GM23338 (cell line): Measurements from ENCODE around the gene THAP6. TPM values are rescaled to one million over a fixed set of nuclear protein-coding genes. Genes with fewer than 3 reads are reported as not detected.

Source experiments
- ATAC-seq: fragments of 200-7000 bp; cut with Tn5 transposase; 3 replicates; pipeline ENCODE4 v1.9.1; 2020
- DNase-seq: peaks from one replicate; pipeline ENCODE4 v3.0.0-alpha.2; 2015; ENCODE audit warnings: low spot score
- H2AFZ ChIP-seq: fragments of 200-600 bp; sonication (generic); 2 replicates; pipeline ENCODE4 v1.8.0; 2016; ENCODE audit warnings: antibody characterized with exemption, mild to moderate bottlenecking, moderate library complexity
- H3F3A ChIP-seq: fragments of 200-600 bp; sonication (generic); replicated peaks from 2 replicates; pipeline ENCODE4 v1.8.0; 2017; ENCODE audit warnings: antibody characterized with exemption, mixed run types, low read depth
- H3K27ac ChIP-seq: fragments of 200-600 bp; sonication (generic); 2 replicates; pipeline ENCODE4 v1.6.1; 2016; ENCODE audit warnings: low read depth
- H3K27me3 ChIP-seq: fragments of 200-600 bp; sonication (generic); 2 replicates; pipeline ENCODE4 v1.8.0; 2016; ENCODE audit warnings: mild to moderate bottlenecking, mixed run types, moderate library complexity; ENCODE audit not compliant: insufficient read depth
- H3K36me3 ChIP-seq: fragments of 200-600 bp; sonication (generic); 2 replicates; pipeline ENCODE4 v1.8.0; 2016; ENCODE audit warnings: mild to moderate bottlenecking; ENCODE audit not compliant: insufficient read depth
- H3K4me1 ChIP-seq: fragments of 200-600 bp; sonication (generic); 2 replicates; pipeline ENCODE4 v1.8.0; 2016; ENCODE audit warnings: mild to moderate bottlenecking, moderate library complexity; ENCODE audit not compliant: insufficient read depth
- H3K4me2 ChIP-seq: fragments of 200-600 bp; sonication (generic); 2 replicates; pipeline ENCODE4 v1.7.1; 2017; ENCODE audit warnings: mixed run types
- H3K4me3 ChIP-seq: fragments of 200-600 bp; sonication (generic); 2 replicates; pipeline ENCODE4 v1.6.1; 2016; ENCODE audit warnings: mixed run types
- H3K79me2 ChIP-seq: fragments of 200-600 bp; sonication (generic); replicated peaks from 2 replicates; pipeline ENCODE4 v1.8.0; 2017; ENCODE audit warnings: mild to moderate bottlenecking; ENCODE audit not compliant: insufficient read depth
- H3K9me2 ChIP-seq: fragments of 200-600 bp; sonication (generic); 2 replicates; pipeline ENCODE4 v1.8.0; 2017; ENCODE audit not compliant: insufficient read depth
- H4K20me1 ChIP-seq: fragments of 200-600 bp; sonication (generic); replicated peaks from 2 replicates; pipeline ENCODE4 v1.8.0; 2017; ENCODE audit warnings: mild to moderate bottlenecking; ENCODE audit not compliant: insufficient read depth
- H3K27ac Mint-ChIP-seq: 2 replicates; pipeline ENCODE4 v1.8.0; 2020; ENCODE audit warnings: inconsistent platforms, mild to moderate bottlenecking, moderate library complexity, mixed read lengths
- H3K27me3 Mint-ChIP-seq: 3 replicates; pipeline ENCODE4 v1.8.0; 2022; ENCODE audit warnings: low read depth, mild to moderate bottlenecking, moderate library complexity, mixed read lengths, inconsistent platforms; ENCODE audit not compliant: insufficient read depth, poor library complexity
- H3K36me3 Mint-ChIP-seq: 3 replicates; pipeline ENCODE4 v1.8.0; 2021; ENCODE audit warnings: low read depth, mild to moderate bottlenecking, inconsistent platforms, moderate library complexity, mixed read lengths
- H3K4me1 Mint-ChIP-seq: 3 replicates; pipeline ENCODE4 v1.8.0; 2020; ENCODE audit warnings: mild to moderate bottlenecking, inconsistent platforms, mixed read lengths
- H3K4me3 Mint-ChIP-seq: 3 replicates; pipeline ENCODE4 v1.8.0; 2021; ENCODE audit warnings: moderate library complexity, mild to moderate bottlenecking, inconsistent platforms, mixed read lengths
- H3K9me3 Mint-ChIP-seq: 3 replicates; pipeline ENCODE4 v1.8.0; 2020; ENCODE audit warnings: moderate library complexity, mild to moderate bottlenecking, inconsistent platforms, mixed read lengths
- CREB1 ChIP-seq: fragments of 250-450 bp; sonication (Bioruptor Pico); IDR thresholded peaks from 2 replicates; pipeline ENCODE4 v1.5.0; 2020; ENCODE audit warnings: low read depth, mild to moderate bottlenecking, moderate library complexity
- EZH2 ChIP-seq: fragments of 200-600 bp; sonication (generic); IDR thresholded peaks from one replicate; pipeline ENCODE4 v1.8.0; 2017; ENCODE audit warnings: antibody characterized with exemption, mild to moderate bottlenecking, low read depth; ENCODE audit not compliant: unreplicated experiment
- EZH2phosphoT487 ChIP-seq: fragments of 200-600 bp; sonication (generic); IDR thresholded peaks from one replicate; pipeline ENCODE4 v1.8.1; 2018; ENCODE audit warnings: antibody characterized with exemption; ENCODE audit not compliant: unreplicated experiment
- JUNB ChIP-seq: IDR thresholded peaks from one replicate; pipeline ENCODE4 v1.6.1; 2016; ENCODE audit warnings: antibody characterized with exemption; ENCODE audit not compliant: unreplicated experiment
- NANOG ChIP-seq: IDR thresholded peaks from 2 replicates; pipeline ENCODE4 v1.6.1; 2016; ENCODE audit warnings: antibody characterized with exemption, borderline replicate concordance
- POLR2AphosphoS5 ChIP-seq: IDR thresholded peaks from 2 replicates; pipeline ENCODE4 v1.6.1; 2016; ENCODE audit warnings: antibody characterized with exemption, low read depth
- STAT1 ChIP-seq: IDR thresholded peaks from one replicate; pipeline ENCODE4 v1.6.1; 2016; ENCODE audit warnings: antibody characterized with exemption; ENCODE audit not compliant: unreplicated experiment
- ZNF114 ChIP-seq: fragments of 250-450 bp; sonication (Bioruptor Pico); IDR thresholded peaks from 2 replicates; pipeline ENCODE4 v1.5.0; 2020; ENCODE audit warnings: mild to moderate bottlenecking, moderate library complexity
- ZNF331 ChIP-seq: fragments of 250-450 bp; sonication (Bioruptor Pico); IDR thresholded peaks from 2 replicates; pipeline ENCODE4 v1.5.0; 2020; ENCODE audit warnings: low read depth, mild to moderate bottlenecking, moderate library complexity
- polyA plus RNA-seq: library from polyadenylated mRNA; unstranded; fragments of >200 nt; fragmentation: Nextera tagmentation; extraction: Ambion mirVana; gene quantifications from 2 replicates; pipeline ENCODE4 v1.2.1, GENCODE V29; 2016
- total RNA-seq: library from RNA; depleted of rRNA; stranded (reverse); fragments of >200 nt; shearing (Covaris generic); gene quantifications from 2 replicates; pipeline ENCODE4 v1.2.3, GENCODE V29; 2014
- TF ChIP-seq, protein P1 (sequence below): IDR thresholded peaks from one replicate; pipeline ENCODE4 v1.6.1; 2018; ENCODE audit warnings: antibody characterized with exemption; ENCODE audit not compliant: unreplicated experiment
- TF ChIP-seq, protein P2 (sequence below), 2 experiments: fragments of 200-600 bp in 1 of 2; sonication (generic) in 1 of 2; conservative IDR thresholded peaks; 2 replicates each; pipeline versions ENCODE4 v1.5.1 to v1.6.1; 2016 to 2017; ENCODE audit warnings: antibody characterized with exemption in 2 of 2, low read depth in 2 of 2, mild to moderate bottlenecking in 2 of 2, moderate library complexity in 1 of 2
- TF ChIP-seq, protein P3 (sequence below): fragments of 250-450 bp; sonication (Bioruptor Pico); IDR thresholded peaks from 2 replicates; pipeline ENCODE4 v1.5.0; 2020; ENCODE audit warnings: mild to moderate bottlenecking, moderate library complexity
- TF ChIP-seq, protein P4 (sequence below): IDR thresholded peaks from 2 replicates; pipeline ENCODE4 v1.6.1; 2016; ENCODE audit warnings: antibody characterized with exemption

THAP6 gene
- total and polyA plus RNA-seq, 2 experiments from 2014 or later, result 9.0 to 15.2 TPM

DNA sequence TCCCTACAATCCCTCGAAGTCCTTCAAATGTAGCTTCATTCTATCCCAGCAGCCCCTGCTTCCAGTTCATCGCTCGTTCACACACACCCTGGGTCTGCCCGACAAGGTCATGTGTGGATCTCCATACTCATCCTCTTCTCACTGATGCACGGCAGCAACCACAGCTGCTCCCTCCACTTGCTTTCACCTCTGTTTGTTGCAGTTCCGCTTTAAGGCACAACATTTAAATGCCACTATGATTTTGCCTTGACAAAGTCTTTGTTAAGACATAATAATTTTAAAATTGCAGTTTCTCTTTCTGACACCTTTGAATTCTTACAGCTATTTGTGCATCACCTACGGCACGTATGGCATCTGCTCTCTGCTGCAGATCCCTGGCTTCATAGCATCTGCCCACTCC lies 43.4 kb downstream of the THAP6 start:
- Histone ChIP-seq H3K27ac (no peak overlapping the region), H3K79me2 (no peaks in the 10 kb centered on the region), H2AFZ (peak overlapping the region; percentile 38; the same call in 1 of the 2 replicates), H3K9me2 (no peaks in the 10 kb centered on the region), H3F3A (no peaks in the 10 kb centered on the region), H3K27me3 (no peaks in the 10 kb centered on the region), H4K20me1 (no peaks in the 10 kb centered on the region), H3K4me3 (no peak overlapping the region), H3K36me3 (no peaks in the 10 kb centered on the region), H3K4me2 (no peak overlapping the region), H3K4me1 (no peaks in the 10 kb centered on the region)
- no peaks in the 10 kb centered on the region for H3K9me3 Mint-ChIP-seq
- H3K27me3 Mint-ChIP-seq, result peaks cover 4% of the 10 kb centered on the region
- no peak for ATAC-seq
- H3K27ac Mint-ChIP-seq, result no peak overlapping the region
- no peaks in the 10 kb centered on the region; the same call in 2 of the 3 replicates for H3K36me3 Mint-ChIP-seq
- peaks cover 16% of the 10 kb centered on the region for H3K4me1 Mint-ChIP-seq
- no peak for DNase-seq
- no peak overlapping the region for H3K4me3 Mint-ChIP-seq
- TF ChIP-seq EZH2 (no peak), STAT1 (no peak), CREB1 (no peak), JUNB (no peak), ZNF331 (CRISPR knock-in tag) (no peak), ZNF114 (CRISPR knock-in tag) (no peak), POLR2AphosphoS5 (no peak), NANOG (no peak), EZH2phosphoT487 (no peak)
- TF ChIP-seq, protein P1, sequence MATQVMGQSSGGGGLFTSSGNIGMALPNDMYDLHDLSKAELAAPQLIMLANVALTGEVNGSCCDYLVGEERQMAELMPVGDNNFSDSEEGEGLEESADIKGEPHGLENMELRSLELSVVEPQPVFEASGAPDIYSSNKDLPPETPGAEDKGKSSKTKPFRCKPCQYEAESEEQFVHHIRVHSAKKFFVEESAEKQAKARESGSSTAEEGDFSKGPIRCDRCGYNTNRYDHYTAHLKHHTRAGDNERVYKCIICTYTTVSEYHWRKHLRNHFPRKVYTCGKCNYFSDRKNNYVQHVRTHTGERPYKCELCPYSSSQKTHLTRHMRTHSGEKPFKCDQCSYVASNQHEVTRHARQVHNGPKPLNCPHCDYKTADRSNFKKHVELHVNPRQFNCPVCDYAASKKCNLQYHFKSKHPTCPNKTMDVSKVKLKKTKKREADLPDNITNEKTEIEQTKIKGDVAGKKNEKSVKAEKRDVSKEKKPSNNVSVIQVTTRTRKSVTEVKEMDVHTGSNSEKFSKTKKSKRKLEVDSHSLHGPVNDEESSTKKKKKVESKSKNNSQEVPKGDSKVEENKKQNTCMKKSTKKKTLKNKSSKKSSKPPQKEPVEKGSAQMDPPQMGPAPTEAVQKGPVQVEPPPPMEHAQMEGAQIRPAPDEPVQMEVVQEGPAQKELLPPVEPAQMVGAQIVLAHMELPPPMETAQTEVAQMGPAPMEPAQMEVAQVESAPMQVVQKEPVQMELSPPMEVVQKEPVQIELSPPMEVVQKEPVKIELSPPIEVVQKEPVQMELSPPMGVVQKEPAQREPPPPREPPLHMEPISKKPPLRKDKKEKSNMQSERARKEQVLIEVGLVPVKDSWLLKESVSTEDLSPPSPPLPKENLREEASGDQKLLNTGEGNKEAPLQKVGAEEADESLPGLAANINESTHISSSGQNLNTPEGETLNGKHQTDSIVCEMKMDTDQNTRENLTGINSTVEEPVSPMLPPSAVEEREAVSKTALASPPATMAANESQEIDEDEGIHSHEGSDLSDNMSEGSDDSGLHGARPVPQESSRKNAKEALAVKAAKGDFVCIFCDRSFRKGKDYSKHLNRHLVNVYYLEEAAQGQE, result no peak
- TF ChIP-seq, protein P2, sequence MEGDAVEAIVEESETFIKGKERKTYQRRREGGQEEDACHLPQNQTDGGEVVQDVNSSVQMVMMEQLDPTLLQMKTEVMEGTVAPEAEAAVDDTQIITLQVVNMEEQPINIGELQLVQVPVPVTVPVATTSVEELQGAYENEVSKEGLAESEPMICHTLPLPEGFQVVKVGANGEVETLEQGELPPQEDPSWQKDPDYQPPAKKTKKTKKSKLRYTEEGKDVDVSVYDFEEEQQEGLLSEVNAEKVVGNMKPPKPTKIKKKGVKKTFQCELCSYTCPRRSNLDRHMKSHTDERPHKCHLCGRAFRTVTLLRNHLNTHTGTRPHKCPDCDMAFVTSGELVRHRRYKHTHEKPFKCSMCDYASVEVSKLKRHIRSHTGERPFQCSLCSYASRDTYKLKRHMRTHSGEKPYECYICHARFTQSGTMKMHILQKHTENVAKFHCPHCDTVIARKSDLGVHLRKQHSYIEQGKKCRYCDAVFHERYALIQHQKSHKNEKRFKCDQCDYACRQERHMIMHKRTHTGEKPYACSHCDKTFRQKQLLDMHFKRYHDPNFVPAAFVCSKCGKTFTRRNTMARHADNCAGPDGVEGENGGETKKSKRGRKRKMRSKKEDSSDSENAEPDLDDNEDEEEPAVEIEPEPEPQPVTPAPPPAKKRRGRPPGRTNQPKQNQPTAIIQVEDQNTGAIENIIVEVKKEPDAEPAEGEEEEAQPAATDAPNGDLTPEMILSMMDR (conservative IDR thresholded peaks at IDR 0.05; ENCODE audit: low read depth in 2 of 2), result no peak
- TF ChIP-seq, protein P3, sequence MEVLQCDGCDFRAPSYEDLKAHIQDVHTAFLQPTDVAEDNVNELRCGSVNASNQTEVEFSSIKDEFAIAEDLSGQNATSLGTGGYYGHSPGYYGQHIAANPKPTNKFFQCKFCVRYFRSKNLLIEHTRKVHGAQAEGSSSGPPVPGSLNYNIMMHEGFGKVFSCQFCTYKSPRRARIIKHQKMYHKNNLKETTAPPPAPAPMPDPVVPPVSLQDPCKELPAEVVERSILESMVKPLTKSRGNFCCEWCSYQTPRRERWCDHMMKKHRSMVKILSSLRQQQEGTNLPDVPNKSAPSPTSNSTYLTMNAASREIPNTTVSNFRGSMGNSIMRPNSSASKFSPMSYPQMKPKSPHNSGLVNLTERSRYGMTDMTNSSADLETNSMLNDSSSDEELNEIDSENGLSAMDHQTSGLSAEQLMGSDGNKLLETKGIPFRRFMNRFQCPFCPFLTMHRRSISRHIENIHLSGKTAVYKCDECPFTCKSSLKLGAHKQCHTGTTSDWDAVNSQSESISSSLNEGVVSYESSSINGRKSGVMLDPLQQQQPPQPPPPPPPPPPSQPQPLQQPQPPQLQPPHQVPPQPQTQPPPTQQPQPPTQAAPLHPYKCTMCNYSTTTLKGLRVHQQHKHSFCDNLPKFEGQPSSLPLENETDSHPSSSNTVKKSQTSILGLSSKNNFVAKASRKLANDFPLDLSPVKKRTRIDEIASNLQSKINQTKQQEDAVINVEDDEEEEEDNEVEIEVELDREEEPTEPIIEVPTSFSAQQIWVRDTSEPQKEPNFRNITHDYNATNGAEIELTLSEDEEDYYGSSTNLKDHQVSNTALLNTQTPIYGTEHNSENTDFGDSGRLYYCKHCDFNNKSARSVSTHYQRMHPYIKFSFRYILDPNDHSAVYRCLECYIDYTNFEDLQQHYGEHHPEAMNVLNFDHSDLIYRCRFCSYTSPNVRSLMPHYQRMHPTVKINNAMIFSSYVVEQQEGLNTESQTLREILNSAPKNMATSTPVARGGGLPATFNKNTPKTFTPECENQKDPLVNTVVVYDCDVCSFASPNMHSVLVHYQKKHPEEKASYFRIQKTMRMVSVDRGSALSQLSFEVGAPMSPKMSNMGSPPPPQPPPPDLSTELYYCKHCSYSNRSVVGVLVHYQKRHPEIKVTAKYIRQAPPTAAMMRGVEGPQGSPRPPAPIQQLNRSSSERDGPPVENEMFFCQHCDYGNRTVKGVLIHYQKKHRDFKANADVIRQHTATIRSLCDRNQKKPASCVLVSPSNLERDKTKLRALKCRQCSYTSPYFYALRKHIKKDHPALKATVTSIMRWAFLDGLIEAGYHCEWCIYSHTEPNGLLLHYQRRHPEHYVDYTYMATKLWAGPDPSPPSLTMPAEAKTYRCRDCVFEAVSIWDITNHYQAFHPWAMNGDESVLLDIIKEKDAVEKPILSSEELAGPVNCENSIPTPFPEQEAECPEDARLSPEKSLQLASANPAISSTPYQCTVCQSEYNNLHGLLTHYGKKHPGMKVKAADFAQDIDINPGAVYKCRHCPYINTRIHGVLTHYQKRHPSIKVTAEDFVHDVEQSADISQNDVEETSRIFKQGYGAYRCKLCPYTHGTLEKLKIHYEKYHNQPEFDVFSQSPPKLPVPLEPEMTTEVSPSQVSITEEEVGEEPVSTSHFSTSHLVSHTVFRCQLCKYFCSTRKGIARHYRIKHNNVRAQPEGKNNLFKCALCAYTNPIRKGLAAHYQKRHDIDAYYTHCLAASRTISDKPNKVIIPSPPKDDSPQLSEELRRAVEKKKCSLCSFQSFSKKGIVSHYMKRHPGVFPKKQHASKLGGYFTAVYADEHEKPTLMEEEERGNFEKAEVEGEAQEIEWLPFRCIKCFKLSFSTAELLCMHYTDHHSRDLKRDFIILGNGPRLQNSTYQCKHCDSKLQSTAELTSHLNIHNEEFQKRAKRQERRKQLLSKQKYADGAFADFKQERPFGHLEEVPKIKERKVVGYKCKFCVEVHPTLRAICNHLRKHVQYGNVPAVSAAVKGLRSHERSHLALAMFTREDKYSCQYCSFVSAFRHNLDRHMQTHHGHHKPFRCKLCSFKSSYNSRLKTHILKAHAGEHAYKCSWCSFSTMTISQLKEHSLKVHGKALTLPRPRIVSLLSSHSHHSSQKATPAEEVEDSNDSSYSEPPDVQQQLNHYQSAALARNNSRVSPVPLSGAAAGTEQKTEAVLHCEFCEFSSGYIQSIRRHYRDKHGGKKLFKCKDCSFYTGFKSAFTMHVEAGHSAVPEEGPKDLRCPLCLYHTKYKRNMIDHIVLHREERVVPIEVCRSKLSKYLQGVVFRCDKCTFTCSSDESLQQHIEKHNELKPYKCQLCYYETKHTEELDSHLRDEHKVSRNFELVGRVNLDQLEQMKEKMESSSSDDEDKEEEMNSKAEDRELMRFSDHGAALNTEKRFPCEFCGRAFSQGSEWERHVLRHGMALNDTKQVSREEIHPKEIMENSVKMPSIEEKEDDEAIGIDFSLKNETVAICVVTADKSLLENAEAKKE, result no peak
- TF ChIP-seq, protein P4, sequence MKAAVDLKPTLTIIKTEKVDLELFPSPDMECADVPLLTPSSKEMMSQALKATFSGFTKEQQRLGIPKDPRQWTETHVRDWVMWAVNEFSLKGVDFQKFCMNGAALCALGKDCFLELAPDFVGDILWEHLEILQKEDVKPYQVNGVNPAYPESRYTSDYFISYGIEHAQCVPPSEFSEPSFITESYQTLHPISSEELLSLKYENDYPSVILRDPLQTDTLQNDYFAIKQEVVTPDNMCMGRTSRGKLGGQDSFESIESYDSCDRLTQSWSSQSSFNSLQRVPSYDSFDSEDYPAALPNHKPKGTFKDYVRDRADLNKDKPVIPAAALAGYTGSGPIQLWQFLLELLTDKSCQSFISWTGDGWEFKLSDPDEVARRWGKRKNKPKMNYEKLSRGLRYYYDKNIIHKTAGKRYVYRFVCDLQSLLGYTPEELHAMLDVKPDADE, result no peak
